GM18907 (cell line): ENCODE data around the gene CYP27A1.

Experiments
- ATAC-seq: cut with Tn5 transposase; IDR thresholded peaks from one replicate; pipeline ENCODE4 v1.9.1; 2021; ENCODE audit warnings: mild to moderate bottlenecking, moderate library complexity; ENCODE audit not compliant: unreplicated experiment

CYP27A1 gene

GRCh38 chr2:218856167-218856895 lies 74.4 kb downstream of the CYP27A1 start:
- no peak for ATAC-seq

- ATAC-seq: no peak
These were observed 74.9 kb downstream of the CYP27A1 start for GRCh38 chr2:218856896-218857243.

GRCh38 chr2:218857371-218858137 lies 75.6 kb downstream of the CYP27A1 start:
- ATAC-seq: no peak

- ATAC-seq: no peak
These were observed 76.1 kb downstream of the CYP27A1 start for GRCh38 chr2:218858138-218858445.

- ATAC-seq: no peak
These were observed 77.0 kb downstream of the CYP27A1 start for GRCh38 chr2:218858671-218859555.

- no peak for ATAC-seq
These were observed 77.6 kb downstream of the CYP27A1 start, which contains the start of gene WNT6 for GRCh38 chr2:218859556-218859987. TSS of gene WNT6 (plus strand) at chr2:218859805. CDS start at chr2:218860038, 233 bp downstream.

- no peak for ATAC-seq
These were observed 78.3 kb downstream of the CYP27A1 start for GRCh38 chr2:218859988-218860831.

GRCh38 chr2:218860950-218861381 lies 79.0 kb downstream of the CYP27A1 start:
- ATAC-seq: no peak

- ATAC-seq: no peak
These were observed 79.8 kb downstream of the CYP27A1 start for GRCh38 chr2:218861645-218862318.

GRCh38 chr2:218863021-218863520 lies 81.1 kb downstream of the CYP27A1 start:
- ATAC-seq: no peak
